GM18519 (cell line): Measurements from ENCODE around the gene TCFL5.

ENCODE experiments used
- ATAC-seq: cut with Tn5 transposase; IDR thresholded peaks from one replicate; pipeline ENCODE4 v1.9.1; 2021; ENCODE audit warnings: mild to moderate bottlenecking, moderate library complexity; ENCODE audit not compliant: unreplicated experiment, low FRiP score

The TCFL5 gene

GRCh38 chr20:62825333-62825985 is 36.2 kb downstream of the TCFL5 start:
- no peak for ATAC-seq

- ATAC-seq = no peak
These were observed 36.9 kb downstream of the TCFL5 start for GRCh38 chr20:62824476-62825332.

DNA sequence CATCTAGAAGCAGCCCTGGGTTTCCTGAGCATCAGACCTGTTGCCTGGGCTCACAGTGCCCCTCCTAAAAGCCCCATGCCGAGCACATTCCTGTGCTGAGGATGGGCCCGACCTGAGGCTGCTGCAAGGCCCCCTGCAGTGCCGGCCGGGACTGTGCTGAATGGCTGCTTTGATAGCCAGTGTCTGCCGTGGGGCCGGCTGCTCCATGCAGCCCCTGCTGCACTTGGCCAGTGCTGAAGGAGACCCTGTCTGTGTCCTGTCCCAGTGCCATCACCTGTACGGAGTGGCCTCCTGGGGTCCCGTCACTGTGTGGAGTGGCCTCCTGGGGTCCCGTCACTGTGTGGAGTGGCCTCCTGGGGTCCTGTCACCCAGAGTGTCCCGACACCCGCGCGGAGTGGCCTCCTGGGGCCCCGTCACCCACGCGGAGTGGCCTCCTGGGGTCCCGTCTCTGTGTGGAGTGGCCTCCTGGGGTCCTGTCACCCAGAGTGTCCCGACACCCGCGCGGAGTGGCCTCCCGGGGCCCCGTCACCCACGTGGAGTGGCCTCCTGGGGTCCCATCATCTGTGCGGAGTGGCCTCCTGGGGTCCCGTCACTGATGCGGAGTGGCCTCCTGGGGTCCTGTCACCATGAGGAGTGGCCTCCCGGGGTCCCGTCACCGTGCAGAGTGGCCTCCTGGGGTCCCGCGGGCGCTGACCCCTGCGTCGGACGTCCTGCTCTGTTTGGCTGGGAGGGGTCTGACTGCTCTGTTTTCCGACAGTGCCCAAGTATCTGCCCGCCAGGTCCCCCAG is 37.7 kb downstream of the TCFL5 start:
- ATAC-seq = no peak

DNA sequence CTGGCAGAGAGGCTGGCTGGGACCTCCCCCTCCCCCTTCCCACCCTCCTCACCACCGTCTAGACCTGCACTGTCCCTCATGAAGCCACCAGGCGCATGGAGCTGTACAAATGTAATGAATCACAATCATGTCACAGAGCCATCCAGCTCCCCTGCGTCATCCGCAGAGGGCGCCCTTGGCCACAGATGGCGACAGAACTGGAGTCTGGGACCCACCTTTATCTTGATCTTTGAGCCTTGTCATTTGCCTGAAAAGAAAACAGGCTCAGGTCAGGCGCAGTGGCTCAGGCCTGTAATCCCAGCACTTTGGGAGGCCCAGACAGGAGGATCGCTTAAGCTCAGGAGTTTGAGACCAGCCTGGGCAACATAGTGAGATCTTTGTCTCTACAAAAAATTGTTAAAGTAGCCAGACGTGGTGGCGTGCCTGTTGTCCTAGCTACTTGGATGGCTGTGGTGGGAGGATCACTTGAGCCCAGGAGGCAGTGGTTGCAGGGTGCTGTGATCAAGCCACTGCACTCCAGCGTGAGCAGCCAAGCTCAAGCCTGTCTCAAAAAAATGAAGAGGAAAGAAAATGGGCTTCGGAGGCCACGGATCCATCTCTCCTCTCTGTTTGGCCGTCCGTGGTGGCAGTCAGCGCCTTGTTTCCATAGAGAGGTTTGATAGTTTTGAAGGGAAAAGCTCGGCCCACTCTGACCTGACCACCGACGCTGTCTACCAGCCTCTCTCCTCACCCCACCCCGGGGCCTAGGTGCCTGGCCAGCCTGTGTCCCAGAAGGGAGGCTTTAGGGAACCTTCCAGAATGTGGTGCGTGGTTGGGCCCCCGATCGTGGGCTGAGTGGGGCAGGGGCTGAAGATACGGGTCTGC is 38.6 kb downstream of the TCFL5 start:
- no peak for ATAC-seq

DNA sequence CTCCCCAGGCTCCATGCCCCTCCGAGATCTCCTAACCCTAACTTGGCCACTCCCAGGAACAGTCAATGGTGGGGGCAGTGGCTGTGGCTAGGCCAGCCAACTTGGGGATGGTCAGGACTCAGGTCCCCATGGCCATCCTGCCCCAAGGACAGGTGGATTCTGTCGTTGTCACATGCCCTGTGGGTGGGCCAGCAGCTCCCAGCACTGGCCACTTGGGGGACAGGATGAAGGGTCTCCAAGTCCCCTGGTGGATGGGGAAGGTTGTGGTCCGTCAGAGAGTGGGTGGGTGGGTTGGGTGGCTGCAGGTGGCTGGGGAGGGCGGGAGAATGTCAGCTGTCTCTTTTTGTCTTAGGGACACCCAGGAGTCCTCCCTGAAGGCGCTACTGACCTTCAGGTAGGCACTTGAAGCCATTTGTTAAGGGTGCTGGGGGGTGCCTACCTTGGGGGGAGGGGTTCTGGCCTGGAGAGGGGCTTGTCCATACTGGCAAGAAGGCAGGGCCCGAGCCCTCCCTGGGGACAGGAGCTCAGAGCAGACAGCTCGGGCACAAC is 39.3 kb downstream of the TCFL5 start:
- ATAC-seq = no peak

- ATAC-seq = no peak
These were observed 39.9 kb downstream of the TCFL5 start for GRCh38 chr20:62821726-62822210.

GRCh38 chr20:62820962-62821725 is 40.5 kb downstream of the TCFL5 start:
- ATAC-seq = no peak

DNA sequence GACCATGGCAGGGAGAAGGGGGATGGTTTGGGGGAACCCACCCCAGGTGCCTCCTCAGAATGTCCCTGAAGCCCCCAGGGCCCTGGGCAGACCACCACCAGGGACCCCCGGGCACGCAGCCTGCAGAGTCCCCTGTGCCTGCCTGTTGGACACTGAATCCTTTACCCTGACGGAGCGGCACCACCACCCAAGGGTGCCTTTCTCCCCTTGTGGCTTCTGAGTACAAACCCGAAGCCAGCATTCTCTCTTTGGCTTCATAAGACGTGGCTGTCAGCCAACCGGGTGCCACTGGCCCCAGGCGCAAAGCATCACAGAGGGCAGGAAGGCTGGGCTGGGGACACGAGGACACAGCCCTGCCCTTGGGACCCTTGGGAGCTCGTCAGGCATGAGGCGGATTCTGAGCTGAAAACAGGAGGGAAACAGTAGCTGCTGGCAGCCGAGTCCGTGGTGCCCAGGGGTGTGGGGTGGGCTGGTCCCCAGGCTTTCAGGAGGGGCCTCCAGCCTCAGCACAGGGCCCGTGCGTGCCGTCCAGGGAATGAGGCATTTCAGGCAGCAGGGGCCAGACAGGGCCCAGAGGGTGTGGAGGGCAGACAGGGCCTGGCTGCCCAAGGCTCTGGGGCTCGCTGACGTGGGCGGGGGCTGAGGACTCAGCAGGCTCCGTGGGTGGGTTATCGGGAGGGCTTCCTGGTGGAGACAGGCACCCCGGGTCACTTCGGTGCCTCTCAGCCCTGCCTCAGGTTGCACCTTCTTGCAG is 41.2 kb downstream of the TCFL5 start:
- ATAC-seq = no peak

- no peak for ATAC-seq
These were observed 42.0 kb downstream of the TCFL5 start for GRCh38 chr20:62819494-62820174.

DNA sequence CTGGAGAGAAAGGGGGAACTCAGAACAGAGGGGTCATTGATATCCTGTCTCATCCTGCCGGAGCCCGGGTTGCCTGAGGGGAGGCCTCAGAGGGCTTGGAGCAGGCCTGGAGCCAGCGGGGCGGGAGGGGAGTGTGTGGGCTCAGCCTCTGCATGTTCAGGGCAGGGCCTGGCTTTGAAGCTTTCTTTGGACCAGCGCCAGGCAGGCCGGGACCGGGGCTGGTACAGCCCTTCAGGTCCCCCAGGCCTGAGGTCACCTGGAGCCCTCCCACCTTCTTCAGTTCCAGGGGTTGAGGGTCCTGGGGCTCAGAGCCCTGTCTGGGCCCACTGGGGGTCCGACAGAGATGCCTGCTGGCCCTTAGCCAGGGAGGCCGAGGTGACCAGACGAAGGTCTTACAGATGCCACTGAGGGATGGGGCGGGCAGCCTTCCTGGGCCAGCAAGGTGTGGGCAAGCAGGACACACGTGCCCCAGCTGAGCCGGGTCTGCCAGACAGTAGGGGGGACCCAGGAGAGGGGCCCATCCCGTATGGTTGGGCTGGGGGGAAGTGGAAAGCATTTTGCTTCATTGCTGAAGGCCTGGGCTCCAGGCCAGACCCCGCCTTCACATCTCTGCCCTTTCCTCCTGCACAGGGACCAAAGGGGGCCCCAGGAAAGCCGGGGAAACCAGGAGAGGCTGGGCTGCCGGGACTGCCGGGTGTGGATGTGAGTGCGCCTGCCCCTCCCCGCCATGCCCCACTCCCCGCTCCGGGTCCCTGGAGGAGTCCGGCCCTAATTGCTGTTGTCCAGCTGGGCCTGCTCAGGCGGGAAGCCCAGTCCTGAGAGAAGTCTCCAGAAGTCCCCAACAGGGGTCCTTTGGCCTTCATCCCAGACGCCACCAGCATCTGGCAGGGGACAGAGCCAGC is 42.8 kb downstream of the TCFL5 start:
- no peak for ATAC-seq

GRCh38 chr20:62817975-62818591 is 43.5 kb downstream of the TCFL5 start:
- ATAC-seq = no peak

DNA sequence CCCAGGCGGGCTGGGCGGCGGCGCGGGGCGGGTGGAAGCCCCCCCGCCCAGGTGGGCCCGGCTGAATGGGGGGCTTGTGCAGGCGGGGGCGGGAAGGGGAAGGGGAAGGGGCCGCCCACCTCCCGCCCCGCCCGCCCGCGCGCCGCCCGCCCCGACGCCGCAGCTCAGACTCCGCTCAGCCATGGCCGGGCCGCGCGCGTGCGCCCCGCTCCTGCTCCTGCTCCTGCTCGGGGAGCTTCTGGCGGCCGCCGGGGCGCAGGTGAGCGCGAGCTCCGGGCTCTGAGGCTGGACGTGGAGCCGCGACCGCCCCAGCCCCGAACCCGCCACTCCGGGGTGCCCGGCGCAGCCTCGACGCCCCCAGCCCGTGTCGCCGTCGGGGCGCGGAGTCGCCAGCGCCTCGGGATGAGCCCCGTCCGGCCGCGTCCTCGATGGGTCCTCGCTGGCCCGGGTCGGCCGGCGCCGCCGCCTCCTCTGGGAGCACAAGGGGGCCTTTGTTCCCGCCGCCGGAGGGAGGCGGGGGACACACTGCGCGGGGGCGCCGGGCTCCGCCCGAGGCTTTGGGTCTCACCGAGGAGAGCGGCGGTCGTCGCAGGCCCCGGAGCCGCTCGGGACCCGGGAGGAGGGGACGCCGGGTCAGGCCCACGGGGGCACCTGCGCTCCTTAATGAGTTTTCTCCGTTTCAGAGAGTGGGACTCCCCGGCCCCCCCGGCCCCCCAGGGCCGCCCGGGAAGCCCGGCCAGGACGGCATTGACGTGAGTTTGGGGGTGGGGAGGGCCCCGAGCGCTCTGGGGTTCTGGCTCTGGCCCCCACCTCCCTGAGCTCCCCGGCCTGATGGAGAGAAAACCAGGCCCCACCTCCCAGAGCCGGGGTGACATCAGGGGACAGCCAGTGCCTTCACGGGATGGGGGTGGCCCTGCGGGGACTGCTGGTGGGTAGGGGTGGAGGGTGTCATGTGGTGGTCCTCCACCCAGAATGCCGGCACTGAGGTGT is 44.4 kb downstream of the TCFL5 start, which contains the start of gene COL9A3:
Gene COL9A3 (plus strand): TSS at position 167 of the 990 bp plus-strand sequence. CDS start 15 bp downstream, at position 182.
- no peak for ATAC-seq

DNA sequence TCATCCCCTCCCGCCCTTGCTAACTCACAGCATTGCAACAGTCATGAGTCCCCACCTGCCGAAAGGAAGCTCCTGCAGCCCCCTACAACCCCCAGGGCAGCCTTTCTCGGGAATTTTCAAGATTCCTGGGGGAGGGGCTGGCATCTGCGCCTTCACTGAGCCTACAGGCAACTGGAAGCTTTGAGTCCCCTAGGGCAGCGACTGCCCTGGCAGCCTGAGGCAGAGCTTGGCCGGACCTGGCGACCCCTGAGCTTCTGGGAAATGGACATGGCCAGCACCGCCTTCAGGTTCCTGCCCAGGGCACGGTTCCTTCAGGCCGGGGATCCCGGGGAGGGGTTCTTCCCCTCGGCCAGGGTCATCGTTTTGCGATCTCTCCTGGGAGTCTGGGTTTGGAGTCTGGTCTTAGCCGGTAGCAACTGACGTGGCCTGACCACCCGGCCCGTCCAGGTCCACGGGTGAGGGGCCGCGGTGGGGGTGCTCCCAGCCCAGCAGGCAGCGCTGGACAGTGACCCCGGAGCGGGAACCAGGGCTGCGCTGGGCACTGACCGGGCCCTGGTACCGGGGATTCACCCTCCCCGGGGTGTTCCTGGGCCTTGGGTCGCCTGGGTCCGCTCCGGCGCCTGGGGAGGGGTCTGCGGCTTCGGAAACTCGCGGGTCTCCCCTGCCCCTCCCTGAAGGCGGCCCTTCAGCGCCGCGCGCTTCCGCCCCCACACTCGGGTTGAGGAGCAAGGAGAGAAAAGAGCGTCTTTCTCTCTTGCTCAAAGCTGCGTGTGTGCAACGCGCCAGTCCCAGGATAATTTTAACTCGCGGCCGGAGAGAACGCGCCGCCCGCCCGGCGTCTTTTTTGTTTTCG is 45.4 kb downstream of the TCFL5 start:
- no peak for ATAC-seq
